Stimulated activated naive CD4-positive, alpha-beta T cell treated with Interleukin-2 at 50 U/mL for 16 hours (primary cell): ENCODE results near the gene PRCC.

ENCODE experiments used
- DNase-seq: peaks from one replicate; lab custom pipeline; 2025; lab: John Stamatoyannopoulos, UW

The PRCC gene

DNA sequence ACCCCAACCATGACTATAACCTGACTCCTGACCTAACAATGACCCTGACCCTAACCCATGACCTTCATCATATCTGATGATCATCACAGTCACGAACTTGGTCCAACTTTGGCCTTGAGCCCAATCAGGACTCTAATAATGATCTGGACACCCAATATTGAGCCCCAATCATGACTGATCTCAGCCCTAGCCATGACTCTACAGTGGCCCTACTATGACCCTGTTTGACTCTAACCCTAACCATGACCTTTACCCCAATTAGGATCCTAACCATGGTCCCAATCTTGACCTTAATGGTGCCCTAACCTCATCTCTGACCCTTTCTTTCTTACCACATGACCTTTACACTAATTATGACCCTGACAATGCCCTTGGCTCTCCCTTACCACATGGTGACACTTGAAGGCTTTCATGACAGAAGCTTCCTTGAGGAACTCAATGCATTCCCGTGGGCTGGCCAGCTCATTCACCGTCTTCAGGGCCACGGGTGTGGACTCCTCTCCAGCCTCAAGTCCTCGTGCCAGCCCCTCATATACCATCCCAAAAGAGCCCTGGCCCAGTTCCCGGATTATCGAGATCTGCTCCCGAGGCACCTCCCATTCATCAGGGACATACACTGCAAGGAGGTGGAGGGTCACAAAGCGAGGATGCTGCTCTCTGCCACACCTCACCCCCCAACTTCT lies 75.4 kb downstream of the PRCC start:
- no peak for DNase-seq

DNA sequence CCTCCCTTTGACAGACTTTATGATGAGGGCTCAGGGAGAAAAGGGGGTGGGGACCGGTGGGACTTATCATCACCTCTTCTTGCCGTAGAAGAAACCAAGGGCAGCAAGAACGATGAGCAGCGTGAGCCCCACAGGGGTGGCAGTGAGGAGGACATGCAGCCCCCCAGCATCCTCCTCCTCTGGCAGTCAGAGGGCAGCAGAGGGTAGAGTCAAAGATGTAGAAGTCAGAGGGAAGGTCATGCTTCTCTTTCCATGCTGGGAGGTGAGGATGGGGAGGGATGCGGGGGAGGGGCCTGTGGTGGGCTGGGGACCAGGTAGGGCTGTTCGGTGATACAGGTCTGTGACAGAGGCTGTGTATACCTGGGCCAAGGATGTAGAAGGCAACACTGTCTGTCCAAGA lies 76.8 kb downstream of the PRCC start:
- DNase-seq, result no peak

DNA sequence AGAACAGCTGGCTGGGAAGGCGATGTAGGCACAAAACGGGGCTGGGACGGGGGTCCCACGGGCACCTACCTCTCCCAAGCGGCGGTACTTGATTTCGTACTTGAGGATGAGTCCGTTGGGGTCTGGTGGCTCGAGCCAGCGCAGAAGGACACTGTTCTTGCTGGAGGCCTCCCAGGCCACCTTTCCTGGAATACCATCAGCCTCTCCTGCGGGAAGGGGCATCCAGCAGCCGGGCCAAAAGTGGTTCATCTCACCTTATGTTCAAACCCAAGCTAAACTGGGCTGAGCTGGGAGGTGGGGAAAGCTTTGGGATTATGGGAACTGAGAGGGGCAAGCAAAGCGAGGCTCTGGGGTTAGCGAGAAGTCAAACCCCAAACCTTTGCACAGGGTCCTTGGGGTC lies 77.3 kb downstream of the PRCC start:
- DNase-seq, result no peak

DNA sequence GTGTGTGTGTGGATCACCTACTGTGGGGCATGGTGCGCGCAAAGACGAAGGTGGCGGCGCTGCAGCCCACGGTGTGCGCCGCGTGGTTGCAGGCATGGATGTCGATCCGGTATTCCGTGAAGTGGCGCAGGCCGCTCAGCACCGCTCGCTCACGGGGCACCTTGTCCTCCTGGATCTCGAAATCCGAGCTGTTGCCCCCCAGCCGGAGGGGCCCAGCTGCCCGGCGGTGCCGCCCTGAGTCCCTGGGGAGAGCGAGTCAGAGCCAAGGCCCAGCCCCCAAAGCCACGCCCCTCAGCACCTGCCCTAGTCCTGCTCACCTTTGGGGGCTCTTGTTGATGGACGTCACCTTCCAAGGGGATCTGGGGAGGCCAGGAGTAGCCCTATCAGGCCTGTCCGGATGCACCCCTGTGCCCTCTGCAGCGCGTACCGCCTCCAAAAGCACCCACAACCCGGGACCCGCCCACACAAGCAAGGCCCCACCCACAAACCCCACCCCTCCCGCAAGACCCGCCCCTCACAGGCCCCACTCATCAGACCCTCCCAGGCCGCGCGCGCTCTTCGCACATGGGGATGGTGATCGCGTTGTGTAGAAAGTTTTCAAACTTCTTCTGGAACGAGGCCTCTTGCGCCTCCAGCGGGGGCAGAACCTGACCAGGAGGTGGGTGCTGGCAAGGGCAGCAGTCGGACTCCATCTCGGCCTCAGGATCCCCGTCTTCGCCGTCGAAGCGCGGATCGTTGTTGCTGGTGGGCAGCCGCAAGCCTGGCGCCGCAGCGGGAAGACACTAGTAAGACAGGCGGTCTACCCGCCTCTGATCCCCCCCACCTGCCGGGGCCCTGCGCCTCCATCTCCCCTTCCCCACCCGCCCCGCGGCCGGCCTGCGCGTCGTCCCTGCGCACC lies 78.0 kb downstream of the PRCC start:
- DNase-seq, result peak; percentile 17

DNA sequence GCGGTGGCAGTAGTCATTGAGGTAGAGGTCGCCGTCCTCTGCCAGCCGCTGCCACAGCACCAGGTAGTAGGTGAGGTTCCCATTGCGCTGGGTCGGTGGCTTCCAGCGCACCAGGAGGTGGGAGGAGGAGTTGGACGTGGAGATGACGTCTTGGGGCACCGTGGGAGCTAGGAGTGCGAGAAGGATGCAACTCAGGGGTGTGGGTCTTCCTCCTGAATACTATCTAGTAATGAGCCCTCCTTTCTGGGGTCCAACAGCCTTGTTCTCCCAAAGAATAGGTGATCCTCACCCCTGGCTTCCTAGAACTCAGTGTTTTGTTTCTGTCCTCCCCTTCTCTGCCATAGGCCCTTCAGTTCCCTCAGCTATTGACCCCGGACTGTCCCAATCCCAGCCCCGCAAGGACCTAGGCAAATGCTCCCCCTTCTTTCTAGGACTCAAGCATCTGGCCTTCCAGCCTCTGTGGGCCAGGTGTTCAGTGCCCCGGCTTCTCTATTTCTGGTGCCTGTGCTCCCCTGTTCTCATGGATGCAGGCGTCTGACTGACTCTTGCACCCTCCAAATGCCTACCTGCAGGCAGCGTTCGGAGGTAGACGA lies 78.7 kb downstream of the PRCC start:
- no peak for DNase-seq

DNA sequence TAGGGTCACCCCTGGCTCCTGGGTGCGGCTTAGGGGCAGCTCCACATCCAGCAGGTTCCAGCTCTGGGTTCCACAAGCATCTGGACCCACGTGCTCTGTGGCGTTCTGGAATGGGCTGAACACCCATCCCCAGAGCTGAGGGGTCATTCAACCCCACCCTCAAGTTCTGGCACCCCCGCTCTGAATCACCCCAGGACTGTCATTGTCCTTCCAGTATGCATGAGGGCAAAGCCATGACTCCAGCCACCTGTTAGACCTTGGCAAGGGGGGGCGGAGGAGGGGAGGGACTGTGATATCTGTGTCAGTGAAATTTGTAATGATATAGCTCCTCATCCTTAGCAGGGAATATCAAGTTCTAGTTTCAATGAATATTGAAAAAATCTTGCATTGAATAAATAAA lies 79.3 kb downstream of the PRCC start:
- DNase-seq, result no peak

DNA sequence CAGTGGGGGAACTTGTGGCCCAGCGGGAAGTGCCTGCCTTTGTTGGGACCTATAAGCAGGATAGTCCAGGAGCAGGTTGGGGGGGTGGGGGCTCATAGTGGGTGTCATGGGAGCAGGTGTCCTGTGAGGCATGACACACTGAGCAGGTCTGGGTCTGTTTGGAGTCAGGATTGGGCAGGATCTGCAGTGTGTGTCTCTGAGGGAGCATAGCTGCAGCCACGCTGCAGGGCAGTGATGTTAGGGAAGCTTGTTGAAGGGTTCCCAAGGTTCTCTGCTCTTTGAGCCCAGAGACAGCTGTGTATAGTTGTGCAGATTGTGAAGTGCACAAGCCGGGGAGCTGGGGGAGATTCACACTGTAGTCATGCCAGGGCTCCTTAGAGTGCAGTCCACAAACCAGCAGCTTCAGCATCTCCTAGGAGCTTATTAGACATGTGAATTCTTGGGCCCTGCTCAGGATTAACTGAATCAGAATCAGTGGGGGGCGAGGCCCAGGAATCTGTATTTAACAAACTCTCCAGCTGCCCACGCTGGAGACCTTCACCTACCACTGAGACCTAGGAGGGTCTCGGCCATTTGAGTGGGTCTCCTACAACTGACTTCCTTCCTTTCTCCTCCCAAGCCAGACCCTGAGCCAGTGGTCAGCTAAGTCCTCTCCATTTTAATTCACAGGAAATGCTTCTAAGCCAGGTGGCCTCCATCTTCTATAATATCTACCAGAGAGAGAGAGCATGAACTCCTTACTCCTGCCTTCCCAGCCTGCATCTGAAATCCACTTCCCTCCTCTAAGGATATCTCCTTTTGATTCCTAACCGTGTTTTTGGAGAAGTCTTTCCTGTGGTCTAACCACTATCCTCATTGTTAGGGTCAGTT lies 80.5 kb downstream of the PRCC start:
- no peak for DNase-seq

DNA sequence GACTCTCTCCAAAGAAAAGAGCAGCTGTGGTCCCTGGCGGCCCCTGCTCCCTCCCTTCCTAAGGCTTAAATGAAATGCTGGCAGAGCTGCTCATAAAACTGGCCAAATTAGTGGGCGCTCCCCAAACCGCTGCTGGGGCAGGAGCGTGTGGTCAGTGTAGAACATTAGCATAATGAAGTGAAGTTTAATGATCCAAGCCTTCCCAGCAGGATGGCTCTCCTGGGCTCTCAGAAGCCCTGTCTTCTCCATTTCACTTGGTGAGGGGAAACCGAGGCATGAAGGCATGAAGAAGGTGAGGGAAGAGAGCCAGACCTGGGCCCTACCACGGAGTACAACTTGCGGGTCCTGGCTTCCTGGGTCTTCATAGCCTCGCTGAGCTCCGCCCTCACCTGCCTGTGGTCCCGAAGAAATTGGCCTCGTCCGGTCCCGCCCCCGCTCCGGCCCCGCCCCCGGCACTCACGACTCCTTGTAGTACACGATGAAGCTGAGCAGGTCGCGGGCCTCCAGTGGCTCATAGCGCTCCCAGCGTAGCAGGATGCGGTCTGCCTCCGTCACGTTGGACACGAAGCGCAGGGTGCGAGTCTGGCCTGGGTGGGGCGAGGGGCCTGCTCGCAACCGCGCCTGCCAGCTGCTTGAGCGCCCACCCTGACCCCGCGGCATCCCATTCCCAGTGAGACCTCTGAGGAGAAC lies 81.3 kb downstream of the PRCC start:
- peak; percentile 56 for DNase-seq

DNA sequence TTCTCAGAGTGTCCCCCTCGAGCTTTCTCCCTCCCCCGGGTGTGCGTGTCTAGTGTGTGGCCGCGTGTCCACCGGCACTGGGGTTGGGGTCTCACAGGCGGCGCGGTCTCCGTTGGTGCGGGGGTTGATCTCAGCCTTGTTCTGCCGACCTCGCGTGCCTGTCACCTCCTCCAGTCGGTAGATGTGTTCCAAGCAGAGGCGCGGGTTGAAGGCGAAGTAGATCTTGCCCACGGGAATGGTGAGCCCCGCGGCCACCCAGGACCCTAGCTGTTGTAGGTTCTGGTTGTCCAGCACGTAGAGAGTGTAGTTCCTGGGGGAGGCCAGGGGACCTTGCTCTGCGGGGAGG lies 81.8 kb downstream of the PRCC start:
- DNase-seq, result no peak
